ENCODE data around the gene PREX1.

GRCh38 chr20:48817367-48818030, 10.3 kb downstream of the PREX1 start:
- no peak for TF ChIP-seq POLR2A (IDR thresholded peaks at IDR 0.05; ENCODE audit: low read depth, low read length)
- TF ChIP-seq CHD1 (IDR thresholded peaks at IDR 0.05; ENCODE audit: low read depth, low read length), result no peak
- TF ChIP-seq CTCF (conservative IDR thresholded peaks at IDR 0.05; ENCODE audit: low read depth, low read length), result no peak
- TF ChIP-seq RCOR1 (IDR thresholded peaks at IDR 0.05; ENCODE audit: insufficient replicate concordance, low read length), result no peak
